ENCODE results near the gene SLC44A2. TPM values are rescaled to one million over a fixed set of nuclear protein-coding genes. Genes with fewer than 3 reads are reported as not detected.

SLC44A2 gene
- total RNA-seq, 2 donors from 2014 or later: 47.5 to 56.4 TPM

- H3K9me3 ChIP-seq: no peaks in the 10 kb centered on the region
- no peak overlapping the region for H3K4me3 ChIP-seq
- intact Hi-C loops (cut with DNase I): loop anchor here (2.0 kb wide), 1 partner anchor 61 kb away; no protein-coding TSS in a partner anchor
- DNase-seq (no peak), ATAC-seq (no peak)
- peak overlapping the region; percentile 67 to 79 (median 74) for H3K27ac ChIP-seq
- no peaks in the 10 kb centered on the region for H3K27me3 ChIP-seq
- WGBS, 2 donors: 58 to 66% methylated on average over 19 to 21 of the region's 21 CpGs
- H3K4me1 ChIP-seq: peaks cover 42% of the 10 kb centered on the region
- TF ChIP-seq, protein P1, sequence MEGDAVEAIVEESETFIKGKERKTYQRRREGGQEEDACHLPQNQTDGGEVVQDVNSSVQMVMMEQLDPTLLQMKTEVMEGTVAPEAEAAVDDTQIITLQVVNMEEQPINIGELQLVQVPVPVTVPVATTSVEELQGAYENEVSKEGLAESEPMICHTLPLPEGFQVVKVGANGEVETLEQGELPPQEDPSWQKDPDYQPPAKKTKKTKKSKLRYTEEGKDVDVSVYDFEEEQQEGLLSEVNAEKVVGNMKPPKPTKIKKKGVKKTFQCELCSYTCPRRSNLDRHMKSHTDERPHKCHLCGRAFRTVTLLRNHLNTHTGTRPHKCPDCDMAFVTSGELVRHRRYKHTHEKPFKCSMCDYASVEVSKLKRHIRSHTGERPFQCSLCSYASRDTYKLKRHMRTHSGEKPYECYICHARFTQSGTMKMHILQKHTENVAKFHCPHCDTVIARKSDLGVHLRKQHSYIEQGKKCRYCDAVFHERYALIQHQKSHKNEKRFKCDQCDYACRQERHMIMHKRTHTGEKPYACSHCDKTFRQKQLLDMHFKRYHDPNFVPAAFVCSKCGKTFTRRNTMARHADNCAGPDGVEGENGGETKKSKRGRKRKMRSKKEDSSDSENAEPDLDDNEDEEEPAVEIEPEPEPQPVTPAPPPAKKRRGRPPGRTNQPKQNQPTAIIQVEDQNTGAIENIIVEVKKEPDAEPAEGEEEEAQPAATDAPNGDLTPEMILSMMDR (IDR thresholded peaks at IDR 0.05): no peak
- no peak for TF ChIP-seq POLR2A (IDR thresholded peaks at IDR 0.05)
- peaks cover 2 to 7% of the 10 kb centered on the region in 2 donors for H3K36me3 ChIP-seq (replicated peaks in 1 of 2; ENCODE audit: insufficient read depth in 1 of 2, low read depth in 2 of 2)
Measured at GRCh38 chr19:10643172-10643967, 18.0 kb downstream of the SLC44A2 start.

GRCh38 chr19:10643968-10644259, 18.6 kb downstream of the SLC44A2 start:
- Histone ChIP-seq H3K4me3 (no peak overlapping the region), H3K27me3 (no peaks in the 10 kb centered on the region), H3K9me3 (no peaks in the 10 kb centered on the region), H3K4me1 (peaks cover 42% of the 10 kb centered on the region), H3K36me3 (replicated peaks in 1 of 2; ENCODE audit: insufficient read depth in 1 of 2, low read depth in 2 of 2) (peaks cover 2 to 7% of the 10 kb centered on the region in 2 donors), H3K27ac (peak overlapping the region; percentile 67 to 79 (median 74))
- WGBS, 2 donors: 31 to 40% methylated on average over 3 of the region's 3 CpGs
- peak; percentile 3 for ATAC-seq
- no peak for DNase-seq
- intact Hi-C loops (cut with DNase I): loop anchor here (2.0 kb wide), 1 partner anchor 61 kb away; no protein-coding TSS in a partner anchor
- TF ChIP-seq POLR2A (IDR thresholded peaks at IDR 0.05): no peak
- TF ChIP-seq, protein P1 (IDR thresholded peaks at IDR 0.05): no peak

GRCh38 chr19:10644260-10645007, 19.1 kb downstream of the SLC44A2 start:
- TF ChIP-seq, protein P1 (IDR thresholded peaks at IDR 0.05): peak; percentile 74 to 99 (median 98)
- TF ChIP-seq POLR2A (IDR thresholded peaks at IDR 0.05): peak in 1 of 3 donors; percentile 27
- intact Hi-C loops (cut with DNase I): no loop called here
- 11 to 13% methylated on average over 12 to 14 of the region's 14 CpGs for WGBS, 2 donors
- Histone ChIP-seq H3K36me3 (replicated peaks in 1 of 2; ENCODE audit: insufficient read depth in 1 of 2, low read depth in 2 of 2) (peaks cover 2 to 7% of the 10 kb centered on the region in 2 donors), H3K27ac (peak overlapping the region; percentile 67 to 79 (median 74)), H3K4me1 (peaks cover 42% of the 10 kb centered on the region), H3K4me3 (no peak overlapping the region), H3K9me3 (no peaks in the 10 kb centered on the region), H3K27me3 (no peaks in the 10 kb centered on the region)
- DNase-seq (peak; percentile 86 to 90 (median 89)), ATAC-seq (peak; percentile 89)

DNA sequence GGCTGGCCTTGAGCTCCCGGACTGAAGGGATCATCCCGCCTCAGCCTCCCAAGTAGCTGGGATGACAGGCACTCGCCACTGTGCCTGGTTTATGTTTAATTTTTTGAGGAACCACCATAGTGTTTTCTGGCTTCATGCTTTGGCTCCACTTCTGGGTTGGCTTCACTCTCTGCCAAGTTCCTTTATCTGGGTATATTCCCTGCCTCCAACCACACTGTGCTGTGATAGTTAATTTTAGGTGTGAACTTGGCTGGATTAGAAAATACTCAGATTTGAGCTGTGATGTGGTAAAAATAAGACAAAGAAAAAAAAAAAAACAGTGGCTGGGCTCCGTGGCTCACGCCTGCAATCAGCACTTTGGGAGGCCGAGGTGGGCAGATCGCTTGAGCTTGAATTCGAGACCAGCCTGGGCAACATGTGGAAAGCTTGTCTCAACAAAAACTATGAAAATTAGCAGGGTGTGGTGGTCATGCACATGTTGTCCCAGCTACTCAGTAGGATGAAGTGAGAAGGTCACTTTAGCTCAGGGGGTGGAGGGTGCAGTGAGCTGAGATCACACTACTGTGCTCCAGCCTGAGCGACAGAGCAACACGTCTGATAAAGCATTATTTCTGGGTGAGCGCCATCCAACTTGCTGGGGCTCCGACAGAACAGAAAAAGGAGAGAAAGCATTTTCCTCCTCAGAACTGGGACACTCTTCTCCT, 21.3 kb downstream of the SLC44A2 start:
- no peak for ATAC-seq
- 36 to 41% methylated on average over 9 to 12 of the region's 12 CpGs for WGBS, 2 donors
- no peaks in the 10 kb centered on the region for H3K36me3 ChIP-seq (replicated peaks in 1 of 2; ENCODE audit: insufficient read depth in 1 of 2, low read depth in 2 of 2)

More for the DNA sequence above, 21.3 kb downstream of the SLC44A2 start:
- TF ChIP-seq, protein P1 (IDR thresholded peaks at IDR 0.05): no peak
- TF ChIP-seq POLR2A (IDR thresholded peaks at IDR 0.05): no peak
- Histone ChIP-seq H3K27me3 (no peaks in the 10 kb centered on the region), H3K27ac (peak overlapping the region in 3 of 4 donors; percentile 38 to 79 (median 43)), H3K4me3 (no peak overlapping the region), H3K9me3 (no peaks in the 10 kb centered on the region), H3K4me1 (peaks cover 42% of the 10 kb centered on the region)
- intact Hi-C loops (cut with DNase I): no loop called here
- peak in 1 of 4 donors; percentile 19 for DNase-seq

All from body of pancreas (tissue), 4 donors.